Measurements from ENCODE around the gene TMEM271. TPM values are rescaled to one million over a fixed set of nuclear protein-coding genes. Genes with fewer than 3 reads are reported as not detected.

TMEM271 gene
- total and polyA plus RNA-seq, 2 donors: 0.02 to 0.05 TPM

DNA sequence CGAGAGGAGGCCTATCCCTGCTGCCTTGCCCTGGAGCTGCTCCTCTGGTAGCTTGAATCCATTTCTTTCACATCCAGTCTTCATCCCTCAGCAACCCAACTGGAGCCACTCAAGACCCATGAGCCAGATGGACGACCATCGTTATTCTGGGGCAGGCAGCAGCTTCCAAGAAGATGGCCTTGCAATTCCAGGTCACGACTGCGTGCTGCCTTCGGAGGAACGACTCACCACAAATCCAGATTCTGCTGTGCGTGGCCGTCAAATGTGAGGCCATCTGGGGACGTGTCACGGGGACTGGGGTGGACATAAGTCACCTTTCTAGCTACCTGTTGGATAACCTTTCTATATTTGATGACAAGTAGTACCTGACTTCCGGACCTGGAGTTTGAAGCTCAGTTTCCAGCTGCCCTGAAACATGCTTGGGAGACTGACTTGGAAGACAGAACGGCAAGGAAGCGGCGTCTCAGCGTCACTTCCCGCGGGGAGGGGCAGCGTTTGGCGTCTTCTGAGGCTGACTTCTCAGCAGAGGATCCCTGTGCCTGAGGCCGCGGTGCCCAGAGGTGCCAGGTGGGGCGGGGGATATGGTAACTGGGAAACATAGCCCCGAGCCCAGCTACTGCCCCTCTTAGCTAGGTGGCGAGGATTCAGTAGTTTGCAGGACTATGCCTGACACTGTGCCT lies 11.7 kb upstream of the TMEM271 start:
- peaks cover 0 to 7% of the 10 kb centered on the region in 2 donors for H3K27me3 ChIP-seq (ENCODE audit: control insufficient read depth in 2 of 2, insufficient read depth in 1 of 2, low read length in 1 of 2)
- H3K36me3 ChIP-seq (ENCODE audit: control insufficient read depth in 2 of 2, insufficient read depth in 2 of 2, low read length in 1 of 2): no peaks in the 10 kb centered on the region

DNA sequence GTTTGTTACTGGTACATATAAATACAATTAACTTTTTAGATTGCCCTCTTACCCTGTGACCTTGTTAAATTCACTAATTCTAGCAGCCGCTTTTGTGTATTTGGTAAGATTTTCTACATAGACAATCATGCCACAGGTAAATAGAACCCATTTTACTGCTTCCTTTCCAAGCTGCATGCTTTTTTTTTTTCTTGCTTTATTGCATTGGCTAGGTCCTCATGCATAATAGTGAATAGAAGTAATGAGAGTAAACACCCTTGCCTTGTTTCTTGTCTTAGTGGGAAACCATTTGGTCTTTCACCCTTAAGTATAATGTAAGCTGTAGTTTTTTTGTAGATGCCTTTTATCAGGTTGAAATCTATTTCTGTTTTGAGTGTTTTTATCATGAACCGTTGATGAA lies 7.7 kb upstream of the TMEM271 start:
- no peaks in the 10 kb centered on the region for H3K9me3 ChIP-seq (ENCODE audit: control insufficient read depth in 2 of 2, insufficient read depth in 1 of 2, low read length in 1 of 2)
- DNase-seq (ENCODE audit: low read depth in 6 of 9, low spot score in 9 of 9): no peak
- 93% methylated on average over 2 of the region's 2 CpGs for WGBS
- H3K36me3 ChIP-seq (ENCODE audit: control insufficient read depth in 2 of 2, insufficient read depth in 2 of 2, low read length in 1 of 2): no peaks in the 10 kb centered on the region
- no peaks in the 10 kb centered on the region for H3K4me1 ChIP-seq (ENCODE audit: control insufficient read depth in 2 of 2, insufficient read depth in 2 of 2, low read length in 2 of 2)
- H3K27me3 ChIP-seq (ENCODE audit: control insufficient read depth in 2 of 2, insufficient read depth in 1 of 2, low read length in 1 of 2): peaks cover 11 to 22% of the 10 kb centered on the region in 2 donors
- no peak overlapping the region for H3K4me3 ChIP-seq (ENCODE audit: low read length in 2 of 2)
- H3K27ac ChIP-seq (ENCODE audit: low read depth in 1 of 2, low read length in 1 of 2): no peak overlapping the region

More for the DNA sequence above, 11.7 kb upstream of the TMEM271 start:
- DNase-seq (ENCODE audit: low read depth in 6 of 9, low spot score in 9 of 9): no peak
- WGBS: 84% methylated on average over 25 of the region's 25 CpGs
- Histone ChIP-seq H3K4me1 (ENCODE audit: control insufficient read depth in 2 of 2, insufficient read depth in 2 of 2, low read length in 2 of 2) (no peaks in the 10 kb centered on the region), H3K4me3 (ENCODE audit: low read length in 2 of 2) (no peak overlapping the region), H3K9me3 (ENCODE audit: control insufficient read depth in 2 of 2, insufficient read depth in 1 of 2, low read length in 1 of 2) (peaks cover 0 to 1% of the 10 kb centered on the region in 2 donors), H3K27ac (ENCODE audit: low read depth in 1 of 2, low read length in 1 of 2) (no peak overlapping the region)

DNA sequence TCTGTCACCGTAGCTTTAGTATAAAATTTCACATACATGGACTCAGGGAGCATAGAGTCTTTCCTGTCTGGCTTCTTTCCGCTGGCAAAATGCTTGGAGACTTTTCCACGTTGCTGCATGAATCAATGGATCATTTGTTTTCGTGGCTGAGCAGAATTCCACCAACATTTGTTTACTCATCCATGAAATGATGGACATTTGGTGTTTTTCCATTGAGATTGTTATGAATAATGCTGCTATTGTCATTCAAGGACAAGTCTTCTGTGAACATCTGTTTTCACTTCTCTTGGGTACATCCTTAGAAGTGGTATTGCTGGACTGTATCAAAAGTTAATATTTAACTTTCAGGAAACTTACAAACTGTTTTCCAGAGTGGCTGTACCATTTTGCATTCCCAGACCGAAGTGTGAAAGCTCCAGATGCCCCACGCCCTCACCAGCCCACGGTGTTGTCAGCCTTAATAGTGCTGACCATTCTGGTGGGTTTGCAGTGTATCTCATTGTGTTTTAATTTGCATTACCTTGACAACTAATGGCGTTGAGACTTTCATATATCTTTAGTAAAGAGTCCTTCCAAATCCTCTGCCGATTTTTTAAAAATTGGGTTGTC lies 5.8 kb upstream of the TMEM271 start:
- H3K4me1 ChIP-seq (ENCODE audit: control insufficient read depth in 2 of 2, insufficient read depth in 2 of 2, low read length in 2 of 2): peaks cover 0 to 3% of the 10 kb centered on the region in 2 donors
- H3K36me3 ChIP-seq (ENCODE audit: control insufficient read depth in 2 of 2, insufficient read depth in 2 of 2, low read length in 1 of 2): no peaks in the 10 kb centered on the region
- 89% methylated on average over 9 of the region's 9 CpGs for WGBS
- H3K9me3 ChIP-seq (ENCODE audit: control insufficient read depth in 2 of 2, insufficient read depth in 1 of 2, low read length in 1 of 2): peaks cover 0 to 2% of the 10 kb centered on the region in 2 donors
- no peak for DNase-seq (ENCODE audit: low read depth in 6 of 9, low spot score in 9 of 9)
- peaks cover 29 to 35% of the 10 kb centered on the region in 2 donors for H3K27me3 ChIP-seq (ENCODE audit: control insufficient read depth in 2 of 2, insufficient read depth in 1 of 2, low read length in 1 of 2)
- H3K4me3 ChIP-seq (ENCODE audit: low read length in 2 of 2): no peak overlapping the region
- no peak overlapping the region for H3K27ac ChIP-seq (ENCODE audit: low read depth in 1 of 2, low read length in 1 of 2)

- Histone ChIP-seq H3K36me3 (ENCODE audit: control insufficient read depth in 2 of 2, insufficient read depth in 2 of 2, low read length in 1 of 2) (no peaks in the 10 kb centered on the region), H3K27me3 (ENCODE audit: control insufficient read depth in 2 of 2, insufficient read depth in 1 of 2, low read length in 1 of 2) (peaks cover 35 to 40% of the 10 kb centered on the region in 2 donors), H3K4me1 (ENCODE audit: control insufficient read depth in 2 of 2, insufficient read depth in 2 of 2, low read length in 2 of 2) (peaks cover 0 to 3% of the 10 kb centered on the region in 2 donors), H3K9me3 (ENCODE audit: control insufficient read depth in 2 of 2, insufficient read depth in 1 of 2, low read length in 1 of 2) (peaks cover 0 to 2% of the 10 kb centered on the region in 2 donors), H3K4me3 (ENCODE audit: low read length in 2 of 2) (no peak overlapping the region), H3K27ac (ENCODE audit: low read depth in 1 of 2, low read length in 1 of 2) (no peak overlapping the region)
- DNase-seq (ENCODE audit: low read depth in 6 of 9, low spot score in 9 of 9): no peak
- 82% methylated on average over 6 of the region's 6 CpGs for WGBS
These were observed 5.1 kb upstream of the TMEM271 start for GRCh38 chr4:581181-581580.

DNA sequence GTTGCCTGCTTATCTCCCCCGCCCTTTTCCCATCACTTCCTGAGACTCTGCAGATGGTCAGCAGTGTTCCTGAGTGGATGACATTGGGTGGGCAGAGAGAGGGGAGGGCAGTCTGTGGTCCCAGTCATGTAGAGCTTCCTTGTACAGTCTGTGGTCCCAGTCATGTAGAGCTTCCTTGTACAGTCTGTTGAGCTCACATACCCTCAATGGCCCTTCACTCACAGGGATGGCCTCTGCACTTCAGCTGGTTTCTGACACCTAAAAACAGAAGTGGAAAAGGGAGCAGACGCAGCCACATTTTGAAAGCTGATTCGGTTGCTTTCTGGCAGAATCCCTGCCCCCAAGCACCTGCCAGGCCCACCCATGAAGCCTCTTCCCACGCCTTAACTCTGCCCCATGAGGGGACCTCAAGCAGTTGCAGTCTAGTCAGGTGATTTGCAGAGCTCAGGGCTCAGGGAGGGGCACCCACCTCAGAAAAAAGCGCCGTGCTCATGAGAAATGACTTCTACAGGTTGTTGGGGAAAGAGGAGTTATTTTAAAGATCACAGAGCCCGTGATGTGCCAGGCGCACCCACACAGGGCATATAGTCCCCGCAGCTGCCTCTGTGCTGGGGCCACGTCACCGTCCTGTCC lies 3.6 kb upstream of the TMEM271 start:
- Histone ChIP-seq H3K27ac (ENCODE audit: low read depth in 1 of 2, low read length in 1 of 2) (no peak overlapping the region), H3K4me3 (ENCODE audit: low read length in 2 of 2) (no peak overlapping the region), H3K36me3 (ENCODE audit: control insufficient read depth in 2 of 2, insufficient read depth in 2 of 2, low read length in 1 of 2) (no peaks in the 10 kb centered on the region), H3K27me3 (ENCODE audit: control insufficient read depth in 2 of 2, insufficient read depth in 1 of 2, low read length in 1 of 2) (peaks cover 50% of the 10 kb centered on the region in 2 donors), H3K4me1 (ENCODE audit: control insufficient read depth in 2 of 2, insufficient read depth in 2 of 2, low read length in 2 of 2) (peaks cover 0 to 3% of the 10 kb centered on the region in 2 donors), H3K9me3 (ENCODE audit: control insufficient read depth in 2 of 2, insufficient read depth in 1 of 2, low read length in 1 of 2) (peaks cover 0 to 2% of the 10 kb centered on the region in 2 donors)
- no peak for DNase-seq (ENCODE audit: low read depth in 6 of 9, low spot score in 9 of 9)
- 41% methylated on average over 11 of the region's 11 CpGs for whole genome bisulfite sequencing

GRCh38 chr4:578451-579443 lies 2.7 kb upstream of the TMEM271 start:
- no peak for DNase-seq (ENCODE audit: low read depth in 6 of 9, low spot score in 9 of 9)
- 31% methylated on average over 32 of the region's 32 CpGs for WGBS
- no peak overlapping the region for H3K27ac ChIP-seq (ENCODE audit: low read depth in 1 of 2, low read length in 1 of 2)
- peaks cover 0 to 3% of the 10 kb centered on the region in 2 donors for H3K4me1 ChIP-seq (ENCODE audit: control insufficient read depth in 2 of 2, insufficient read depth in 2 of 2, low read length in 2 of 2)
- H3K9me3 ChIP-seq (ENCODE audit: control insufficient read depth in 2 of 2, insufficient read depth in 1 of 2, low read length in 1 of 2): peaks cover 0 to 2% of the 10 kb centered on the region in 2 donors
- no peak overlapping the region for H3K4me3 ChIP-seq (ENCODE audit: low read length in 2 of 2)
- H3K36me3 ChIP-seq (ENCODE audit: control insufficient read depth in 2 of 2, insufficient read depth in 2 of 2, low read length in 1 of 2): no peaks in the 10 kb centered on the region
- H3K27me3 ChIP-seq (ENCODE audit: control insufficient read depth in 2 of 2, insufficient read depth in 1 of 2, low read length in 1 of 2): peaks cover 59% of the 10 kb centered on the region in 2 donors

DNA sequence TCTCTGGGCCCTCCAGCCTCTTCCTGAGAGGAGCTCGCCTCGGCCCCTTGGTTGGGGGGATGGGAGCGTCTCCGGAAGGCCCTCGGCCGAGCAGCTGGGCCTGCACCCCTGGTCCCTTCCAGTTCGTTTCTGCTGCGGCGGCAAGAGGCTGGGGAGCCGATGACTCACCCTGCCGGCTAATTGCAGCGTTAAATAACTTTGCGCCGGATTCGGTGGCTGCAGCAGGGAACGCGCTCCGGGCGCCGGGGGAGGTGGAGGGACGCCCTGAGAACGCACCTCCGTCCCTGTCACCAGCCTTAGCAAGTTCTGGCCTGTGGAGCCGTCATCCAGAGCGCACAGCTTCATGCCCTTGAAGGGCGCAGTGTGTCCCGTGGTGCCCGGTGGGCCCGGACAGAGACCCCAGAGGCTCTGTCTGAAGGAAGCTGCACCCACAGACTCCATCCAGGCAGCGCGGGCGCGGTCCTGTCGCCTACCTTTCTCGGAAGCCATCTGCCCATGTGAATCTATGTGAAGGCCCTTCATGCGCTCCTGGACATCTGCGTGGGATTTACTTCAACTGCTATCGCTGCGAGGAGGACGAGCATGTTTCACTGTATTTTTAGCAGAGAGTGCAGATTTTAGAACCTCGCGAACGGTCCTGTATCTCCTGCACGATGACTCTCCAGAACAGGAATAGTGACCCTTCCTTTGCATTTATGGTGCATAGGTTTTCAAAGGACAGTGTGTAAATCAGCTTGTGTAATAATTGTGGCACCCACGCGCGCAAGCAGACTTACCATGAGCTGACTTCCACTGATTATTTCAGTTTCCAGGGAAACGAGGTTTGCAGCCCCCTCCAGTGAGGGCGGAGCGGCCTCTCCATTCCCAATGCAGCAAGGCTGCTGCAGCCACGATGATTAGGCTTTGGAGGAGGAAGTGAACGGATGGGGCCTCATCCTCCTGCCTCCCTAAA lies 1.7 kb upstream of the TMEM271 start:
- no peaks in the 10 kb centered on the region for H3K36me3 ChIP-seq (ENCODE audit: control insufficient read depth in 2 of 2, insufficient read depth in 2 of 2, low read length in 1 of 2)
- H3K27ac ChIP-seq (ENCODE audit: low read depth in 1 of 2, low read length in 1 of 2): no peak overlapping the region
- WGBS: 6% methylated on average over 52 of the region's 52 CpGs
- H3K9me3 ChIP-seq (ENCODE audit: control insufficient read depth in 2 of 2, insufficient read depth in 1 of 2, low read length in 1 of 2): peaks cover 0 to 2% of the 10 kb centered on the region in 2 donors
- peaks cover 0 to 3% of the 10 kb centered on the region in 2 donors for H3K4me1 ChIP-seq (ENCODE audit: control insufficient read depth in 2 of 2, insufficient read depth in 2 of 2, low read length in 2 of 2)
- H3K4me3 ChIP-seq (ENCODE audit: low read length in 2 of 2): no peak overlapping the region
- H3K27me3 ChIP-seq (ENCODE audit: control insufficient read depth in 2 of 2, insufficient read depth in 1 of 2, low read length in 1 of 2): peaks cover 66 to 69% of the 10 kb centered on the region in 2 donors
- peak in 1 of 9 donors; percentile 9 for DNase-seq (ENCODE audit: low read depth in 6 of 9, low spot score in 9 of 9)

- H3K36me3 ChIP-seq (ENCODE audit: control insufficient read depth in 2 of 2, insufficient read depth in 2 of 2, low read length in 1 of 2): no peaks in the 10 kb centered on the region
- DNase-seq (ENCODE audit: low read depth in 6 of 9, low spot score in 9 of 9): no peak
- H3K27me3 ChIP-seq (ENCODE audit: control insufficient read depth in 2 of 2, insufficient read depth in 1 of 2, low read length in 1 of 2): peaks cover 66 to 74% of the 10 kb centered on the region in 2 donors
- H3K4me1 ChIP-seq (ENCODE audit: control insufficient read depth in 2 of 2, insufficient read depth in 2 of 2, low read length in 2 of 2): peaks cover 0 to 3% of the 10 kb centered on the region in 2 donors
- H3K4me3 ChIP-seq (ENCODE audit: low read length in 2 of 2): no peak overlapping the region
- 3% methylated on average over 37 of the region's 37 CpGs for WGBS
- H3K27ac ChIP-seq (ENCODE audit: low read depth in 1 of 2, low read length in 1 of 2): no peak overlapping the region
- H3K9me3 ChIP-seq (ENCODE audit: control insufficient read depth in 2 of 2, insufficient read depth in 1 of 2, low read length in 1 of 2): peaks cover 0 to 2% of the 10 kb centered on the region in 2 donors
These were observed 950 bp upstream of the TMEM271 start for GRCh38 chr4:576991-577498.

All from thymus (tissue), 11 donors.